WTC11 (cell line): Measurements from ENCODE around the gene MICAL2. TPM values are rescaled to one million over a fixed set of nuclear protein-coding genes. Genes with fewer than 3 reads are reported as not detected.

Source experiments
- ATAC-seq: fragments of 200-7000 bp; cut with Tn5 transposase; 2 replicates; pipeline ENCODE4 v1.10.0; 2021; ENCODE audit warnings: mild to moderate bottlenecking, moderate library complexity
- CTCF ChIA-PET: fragments of 300-600 bp; sonication (Branson Sonifier 250); formaldehyde crosslinking; loops from one replicate; lab custom pipeline; 2021; ENCODE audit warnings: antibody characterized with exemption; lab: Charles Lee
- POLR2A ChIA-PET: fragments of 350-600 bp; sonication (Branson Sonifier 250); formaldehyde crosslinking; loops from one replicate; lab custom pipeline; 2021; ENCODE audit warnings: antibody characterized with exemption; lab: Charles Lee
- DNase-seq: peaks from one replicate; pipeline ENCODE4 v3.0.0; 2021; ENCODE audit warnings: low spot score
- H3K27ac Mint-ChIP-seq: 2 replicates; pipeline ENCODE4 v1.8.0; 2021; ENCODE audit warnings: mixed read lengths
- H3K27me3 Mint-ChIP-seq: 2 replicates; pipeline ENCODE4 v1.8.0; 2021; ENCODE audit warnings: low read depth, mild to moderate bottlenecking, moderate library complexity, mixed read lengths
- H3K36me3 Mint-ChIP-seq: 2 replicates; pipeline ENCODE4 v1.8.0; 2021; ENCODE audit warnings: mixed read lengths
- H3K4me1 Mint-ChIP-seq: 2 replicates; pipeline ENCODE4 v1.8.0; 2022; ENCODE audit warnings: mixed read lengths
- H3K4me3 Mint-ChIP-seq: 2 replicates; pipeline ENCODE4 v1.8.0; 2021; ENCODE audit warnings: mild to moderate bottlenecking, moderate library complexity, mixed read lengths
- H3K9me3 Mint-ChIP-seq: 2 replicates; pipeline ENCODE4 v1.8.0; 2021; ENCODE audit warnings: mixed read lengths
- ARID4B ChIP-seq: sonication (generic); formaldehyde crosslinking; IDR thresholded peaks from 2 replicates; pipeline ENCODE4 v1.8.0; 2023; ENCODE audit warnings: missing genetic modification reagents, mild to moderate bottlenecking, borderline replicate concordance
- ATF3 ChIP-seq: sonication (generic); formaldehyde crosslinking; conservative IDR thresholded peaks from 2 replicates; pipeline ENCODE4 v1.8.1; 2022; ENCODE audit warnings: mild to moderate bottlenecking, missing genetic modification reagents
- ATF6 ChIP-seq: sonication (generic); formaldehyde crosslinking; IDR thresholded peaks from 2 replicates; pipeline ENCODE4 v1.8.1; 2023; ENCODE audit warnings: mild to moderate bottlenecking, missing genetic modification reagents
- E2F4 ChIP-seq: sonication (generic); formaldehyde crosslinking; IDR thresholded peaks from 2 replicates; pipeline ENCODE4 v1.8.1; 2022; ENCODE audit warnings: low read depth, mild to moderate bottlenecking, moderate library complexity, missing genetic modification reagents, borderline replicate concordance
- GRHL2 ChIP-seq: fragments of 250-450 bp; sonication (Bioruptor Pico); IDR thresholded peaks from 2 replicates; pipeline ENCODE4 v1.8.0; 2022; ENCODE audit warnings: mild to moderate bottlenecking, moderate library complexity; ENCODE audit not compliant: insufficient replicate concordance, severe bottlenecking
- IRF1 ChIP-seq: sonication (generic); formaldehyde crosslinking; IDR thresholded peaks from 2 replicates; pipeline ENCODE4 v1.8.0; 2023; ENCODE audit warnings: missing genetic modification reagents
- MAX ChIP-seq: sonication (generic); formaldehyde crosslinking; IDR thresholded peaks from 2 replicates; pipeline ENCODE4 v1.8.0; 2022; ENCODE audit warnings: mild to moderate bottlenecking, missing genetic modification reagents
- NR3C1 ChIP-seq: sonication (generic); formaldehyde crosslinking; conservative IDR thresholded peaks from 2 replicates; pipeline ENCODE4 v1.8.1; 2023; ENCODE audit warnings: low read depth, mild to moderate bottlenecking, missing genetic modification reagents
- PRRX2 ChIP-seq: fragments of 250-450 bp; sonication (Bioruptor Pico); IDR thresholded peaks from 2 replicates; pipeline ENCODE4 v1.8.0; 2021; ENCODE audit warnings: mild to moderate bottlenecking
- SP1 ChIP-seq: sonication (generic); formaldehyde crosslinking; conservative IDR thresholded peaks from 2 replicates; pipeline ENCODE4 v1.8.1; 2022; ENCODE audit warnings: missing genetic modification reagents
- TEAD1 ChIP-seq: sonication (generic); formaldehyde crosslinking; IDR thresholded peaks from 2 replicates; pipeline ENCODE4 v1.8.0; 2022; ENCODE audit warnings: mild to moderate bottlenecking, missing genetic modification reagents
- TP53 ChIP-seq: sonication (generic); formaldehyde crosslinking; IDR thresholded peaks from 2 replicates; pipeline ENCODE4 v1.8.1; 2023; ENCODE audit warnings: mild to moderate bottlenecking, missing genetic modification reagents
- ZNF138 ChIP-seq: sonication (generic); formaldehyde crosslinking; conservative IDR thresholded peaks from 2 replicates; pipeline ENCODE4 v1.8.1; 2022; ENCODE audit warnings: mild to moderate bottlenecking, moderate library complexity, missing genetic modification reagents
- ZNF219 ChIP-seq: sonication (generic); formaldehyde crosslinking; IDR thresholded peaks from 2 replicates; pipeline ENCODE4 v1.8.0; 2023; ENCODE audit warnings: missing genetic modification reagents, mild to moderate bottlenecking, borderline replicate concordance
- ZNF671 ChIP-seq: fragments of 250-450 bp; sonication (Bioruptor Pico); IDR thresholded peaks from 2 replicates; pipeline ENCODE4 v1.8.0; 2021; ENCODE audit warnings: mild to moderate bottlenecking
- total RNA-seq: library from RNA; stranded (reverse); gene quantifications from 3 replicates; pipeline ENCODE4 v1.2.3, GENCODE V29; 2021
- TF ChIP-seq, protein P1 (sequence below): sonication (generic); formaldehyde crosslinking; IDR thresholded peaks from 2 replicates; pipeline ENCODE4 v1.8.0; 2023; ENCODE audit warnings: mild to moderate bottlenecking, missing genetic modification reagents
- TF ChIP-seq, protein P2 (sequence below): sonication (generic); formaldehyde crosslinking; IDR thresholded peaks from 2 replicates; pipeline ENCODE4 v1.8.1; 2022; ENCODE audit warnings: mild to moderate bottlenecking, moderate library complexity, missing genetic modification reagents
- TF ChIP-seq, protein P3 (sequence below): sonication (generic); formaldehyde crosslinking; IDR thresholded peaks from 2 replicates; pipeline ENCODE4 v1.8.1; 2022; ENCODE audit warnings: mild to moderate bottlenecking, missing genetic modification reagents, moderate library complexity, borderline replicate concordance

MICAL2 gene
- total RNA-seq, 1 experiment from 2014 or later, result 3.1 TPM

DNA sequence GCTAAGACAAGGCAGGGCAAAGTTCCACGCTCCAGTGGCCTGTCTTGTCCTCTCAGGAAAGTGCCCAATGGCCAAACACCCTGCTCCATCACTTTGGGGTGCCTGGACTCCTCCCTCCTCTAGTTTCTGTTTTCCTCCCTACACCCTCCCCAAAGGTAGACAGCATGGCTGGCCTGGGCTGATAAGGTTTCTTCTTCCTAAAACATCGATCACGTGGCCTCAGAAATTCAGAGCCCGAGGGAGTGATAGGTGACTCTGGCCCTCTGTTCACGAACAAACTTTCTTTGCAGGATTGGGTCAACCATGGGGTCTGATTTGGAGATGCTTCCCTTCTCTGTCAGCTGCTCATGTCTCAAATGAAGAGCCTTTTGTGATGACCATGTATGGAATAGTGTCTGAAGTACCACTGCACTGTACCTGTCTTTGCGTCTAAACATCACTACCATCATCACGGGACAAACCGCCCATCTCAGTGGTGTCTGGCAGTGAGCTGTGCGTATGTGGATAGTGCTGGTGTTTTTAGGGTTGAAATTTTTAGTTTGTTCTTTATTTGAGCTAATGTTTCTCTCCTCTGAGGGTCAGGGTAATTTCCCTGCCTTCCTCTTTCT, 6.1 kb downstream of the MICAL2 start:
- no peaks in the 10 kb centered on the region for H3K9me3 Mint-ChIP-seq
- no peak overlapping the region for H3K4me3 Mint-ChIP-seq
- peaks cover 8% of the 10 kb centered on the region for H3K4me1 Mint-ChIP-seq
- H3K36me3 Mint-ChIP-seq, result no peaks in the 10 kb centered on the region
- peaks cover 18% of the 10 kb centered on the region for H3K27me3 Mint-ChIP-seq
- ChIA-PET POLR2A (interaction anchor here (0.7 kb wide), 1 partner anchor 100 kb away, joined by 4 read pairs; no protein-coding TSS in a partner anchor), CTCF (no interaction called here)
- ATAC-seq (no peak), DNase-seq (no peak)
- no peak overlapping the region for H3K27ac Mint-ChIP-seq
- TF ChIP-seq ATF6 (CRISPR knock-in tag) (no peak), NR3C1 (CRISPR knock-in tag) (no peak), GRHL2 (CRISPR knock-in tag) (no peak), ZNF671 (no peak), ATF3 (CRISPR knock-in tag) (no peak), PRRX2 (no peak)
- TF ChIP-seq, protein P1, sequence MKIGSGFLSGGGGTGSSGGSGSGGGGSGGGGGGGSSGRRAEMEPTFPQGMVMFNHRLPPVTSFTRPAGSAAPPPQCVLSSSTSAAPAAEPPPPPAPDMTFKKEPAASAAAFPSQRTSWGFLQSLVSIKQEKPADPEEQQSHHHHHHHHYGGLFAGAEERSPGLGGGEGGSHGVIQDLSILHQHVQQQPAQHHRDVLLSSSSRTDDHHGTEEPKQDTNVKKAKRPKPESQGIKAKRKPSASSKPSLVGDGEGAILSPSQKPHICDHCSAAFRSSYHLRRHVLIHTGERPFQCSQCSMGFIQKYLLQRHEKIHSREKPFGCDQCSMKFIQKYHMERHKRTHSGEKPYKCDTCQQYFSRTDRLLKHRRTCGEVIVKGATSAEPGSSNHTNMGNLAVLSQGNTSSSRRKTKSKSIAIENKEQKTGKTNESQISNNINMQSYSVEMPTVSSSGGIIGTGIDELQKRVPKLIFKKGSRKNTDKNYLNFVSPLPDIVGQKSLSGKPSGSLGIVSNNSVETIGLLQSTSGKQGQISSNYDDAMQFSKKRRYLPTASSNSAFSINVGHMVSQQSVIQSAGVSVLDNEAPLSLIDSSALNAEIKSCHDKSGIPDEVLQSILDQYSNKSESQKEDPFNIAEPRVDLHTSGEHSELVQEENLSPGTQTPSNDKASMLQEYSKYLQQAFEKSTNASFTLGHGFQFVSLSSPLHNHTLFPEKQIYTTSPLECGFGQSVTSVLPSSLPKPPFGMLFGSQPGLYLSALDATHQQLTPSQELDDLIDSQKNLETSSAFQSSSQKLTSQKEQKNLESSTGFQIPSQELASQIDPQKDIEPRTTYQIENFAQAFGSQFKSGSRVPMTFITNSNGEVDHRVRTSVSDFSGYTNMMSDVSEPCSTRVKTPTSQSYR, result no peak

GRCh38 chr11:12117200-12117599, 6.8 kb downstream of the MICAL2 start:
- POLR2A ChIA-PET, result no interaction called here
- H3K4me1 Mint-ChIP-seq, result peaks cover 5% of the 10 kb centered on the region
- H3K9me3 Mint-ChIP-seq, result no peaks in the 10 kb centered on the region
- H3K27ac Mint-ChIP-seq, result no peak overlapping the region
- H3K4me3 Mint-ChIP-seq, result no peak overlapping the region
- ATAC-seq (no peak), DNase-seq (no peak)
- no peaks in the 10 kb centered on the region for H3K36me3 Mint-ChIP-seq
- CTCF ChIA-PET, result no interaction called here
- peaks cover 11% of the 10 kb centered on the region for H3K27me3 Mint-ChIP-seq
- TF ChIP-seq ARID4B (CRISPR knock-in tag) (no peak), ZNF138 (CRISPR knock-in tag) (no peak), TEAD1 (CRISPR knock-in tag) (no peak), ATF3 (CRISPR knock-in tag) (no peak), SP1 (CRISPR knock-in tag) (no peak), IRF1 (no peak), E2F4 (CRISPR knock-in tag) (no peak), NR3C1 (CRISPR knock-in tag) (no peak), TP53 (CRISPR knock-in tag) (no peak), ZNF219 (CRISPR knock-in tag) (no peak), MAX (no peak)
- TF ChIP-seq, protein P2, sequence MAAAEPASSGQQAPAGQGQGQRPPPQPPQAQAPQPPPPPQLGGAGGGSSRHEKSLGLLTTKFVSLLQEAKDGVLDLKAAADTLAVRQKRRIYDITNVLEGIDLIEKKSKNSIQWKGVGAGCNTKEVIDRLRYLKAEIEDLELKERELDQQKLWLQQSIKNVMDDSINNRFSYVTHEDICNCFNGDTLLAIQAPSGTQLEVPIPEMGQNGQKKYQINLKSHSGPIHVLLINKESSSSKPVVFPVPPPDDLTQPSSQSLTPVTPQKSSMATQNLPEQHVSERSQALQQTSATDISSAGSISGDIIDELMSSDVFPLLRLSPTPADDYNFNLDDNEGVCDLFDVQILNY (CRISPR knock-in tag), result no peak
- TF ChIP-seq, protein P3, sequence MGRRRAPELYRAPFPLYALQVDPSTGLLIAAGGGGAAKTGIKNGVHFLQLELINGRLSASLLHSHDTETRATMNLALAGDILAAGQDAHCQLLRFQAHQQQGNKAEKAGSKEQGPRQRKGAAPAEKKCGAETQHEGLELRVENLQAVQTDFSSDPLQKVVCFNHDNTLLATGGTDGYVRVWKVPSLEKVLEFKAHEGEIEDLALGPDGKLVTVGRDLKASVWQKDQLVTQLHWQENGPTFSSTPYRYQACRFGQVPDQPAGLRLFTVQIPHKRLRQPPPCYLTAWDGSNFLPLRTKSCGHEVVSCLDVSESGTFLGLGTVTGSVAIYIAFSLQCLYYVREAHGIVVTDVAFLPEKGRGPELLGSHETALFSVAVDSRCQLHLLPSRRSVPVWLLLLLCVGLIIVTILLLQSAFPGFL (CRISPR knock-in tag), result no peak
